ENCODE data around the gene CCL13.

The CCL13 gene

GRCh38 chr17:34361478-34362061 is 5.3 kb downstream of the CCL13 start:
- no peak overlapping the region for H3K4me3 ChIP-seq (ENCODE audit: insufficient read length, low read depth)
- H3K27me3 ChIP-seq (ENCODE audit: insufficient read depth, insufficient read length) = no peaks in the 10 kb centered on the region
- no peak overlapping the region for H3K9ac ChIP-seq (ENCODE audit: insufficient read length, low read depth)
- TF ChIP-seq SUZ12 (IDR thresholded peaks at IDR 0.05; ENCODE audit: extremely low read depth, insufficient read depth, insufficient read length) (no peak), YY1 (IDR thresholded peaks at IDR 0.05; ENCODE audit: insufficient read depth, insufficient read length) (no peak), ZNF274 (IDR thresholded peaks at IDR 0.05; ENCODE audit: low read depth, low read length) (no peak)
- DNase-seq (ENCODE audit: low read depth, low spot score) = peak; percentile 85
- H3K4me1 ChIP-seq (ENCODE audit: insufficient read depth, insufficient read length) = no peaks in the 10 kb centered on the region
- no peaks in the 10 kb centered on the region for H3K9me3 ChIP-seq (ENCODE audit: insufficient read depth, low read length)
- no peaks in the 10 kb centered on the region for H3K36me3 ChIP-seq (ENCODE audit: insufficient read depth, insufficient read length, low read length)

- H3K4me1 ChIP-seq (ENCODE audit: insufficient read depth, insufficient read length) = no peaks in the 10 kb centered on the region
- TF ChIP-seq SUZ12 (IDR thresholded peaks at IDR 0.05; ENCODE audit: extremely low read depth, insufficient read depth, insufficient read length) = no peak
- TF ChIP-seq YY1 (IDR thresholded peaks at IDR 0.05; ENCODE audit: insufficient read depth, insufficient read length) = no peak
- TF ChIP-seq ZNF274 (IDR thresholded peaks at IDR 0.05; ENCODE audit: low read depth, low read length) = no peak
- H3K4me3 ChIP-seq (ENCODE audit: insufficient read length, low read depth) = no peak within 1 kb of the TSS
- no peaks in the 10 kb centered on the region for H3K27me3 ChIP-seq (ENCODE audit: insufficient read depth, insufficient read length)
- DNase-seq (ENCODE audit: low read depth, low spot score) = no peak
- H3K9me3 ChIP-seq (ENCODE audit: insufficient read depth, low read length) = no peaks in the 10 kb centered on the region
- no peak within 1 kb of the TSS for H3K9ac ChIP-seq (ENCODE audit: insufficient read length, low read depth)
- H3K36me3 ChIP-seq (ENCODE audit: insufficient read depth, insufficient read length, low read length) = no peaks in the 10 kb centered on the region
These were observed 6.9 kb downstream of the CCL13 start, which contains the start of gene CCL1 for GRCh38 chr17:34363183-34363661. TSS of gene CCL1 (minus strand) at chr17:34363233. CDS start at chr17:34363161, 72 bp downstream.

GRCh38 chr17:34364751-34365150 is 8.5 kb downstream of the CCL13 start:
- no peak for TF ChIP-seq ZNF274 (IDR thresholded peaks at IDR 0.05; ENCODE audit: low read depth, low read length)
- TF ChIP-seq YY1 (IDR thresholded peaks at IDR 0.05; ENCODE audit: insufficient read depth, insufficient read length) = no peak
- TF ChIP-seq SUZ12 (IDR thresholded peaks at IDR 0.05; ENCODE audit: extremely low read depth, insufficient read depth, insufficient read length) = no peak
- no peaks in the 10 kb centered on the region for H3K9me3 ChIP-seq (ENCODE audit: insufficient read depth, low read length)
- H3K4me3 ChIP-seq (ENCODE audit: insufficient read length, low read depth) = no peak overlapping the region
- no peak for DNase-seq (ENCODE audit: low read depth, low spot score)
- H3K4me1 ChIP-seq (ENCODE audit: insufficient read depth, insufficient read length) = no peaks in the 10 kb centered on the region
- H3K9ac ChIP-seq (ENCODE audit: insufficient read length, low read depth) = no peak overlapping the region
- H3K27me3 ChIP-seq (ENCODE audit: insufficient read depth, insufficient read length) = no peaks in the 10 kb centered on the region
- H3K36me3 ChIP-seq (ENCODE audit: insufficient read depth, insufficient read length, low read length) = no peaks in the 10 kb centered on the region

- no peak for DNase-seq (ENCODE audit: low read depth, low spot score)
- no peak overlapping the region for H3K9ac ChIP-seq (ENCODE audit: insufficient read length, low read depth)
- TF ChIP-seq ZNF274 (IDR thresholded peaks at IDR 0.05; ENCODE audit: low read depth, low read length) (no peak), YY1 (IDR thresholded peaks at IDR 0.05; ENCODE audit: insufficient read depth, insufficient read length) (no peak), SUZ12 (IDR thresholded peaks at IDR 0.05; ENCODE audit: extremely low read depth, insufficient read depth, insufficient read length) (no peak)
- no peaks in the 10 kb centered on the region for H3K36me3 ChIP-seq (ENCODE audit: insufficient read depth, insufficient read length, low read length)
- no peaks in the 10 kb centered on the region for H3K27me3 ChIP-seq (ENCODE audit: insufficient read depth, insufficient read length)
- H3K4me1 ChIP-seq (ENCODE audit: insufficient read depth, insufficient read length) = no peaks in the 10 kb centered on the region
- H3K4me3 ChIP-seq (ENCODE audit: insufficient read length, low read depth) = no peak overlapping the region
- H3K9me3 ChIP-seq (ENCODE audit: insufficient read depth, low read length) = no peaks in the 10 kb centered on the region
These were observed 9.1 kb downstream of the CCL13 start for GRCh38 chr17:34365340-34365739.

- no peaks in the 10 kb centered on the region for H3K4me1 ChIP-seq (ENCODE audit: insufficient read depth, insufficient read length)
- no peaks in the 10 kb centered on the region for H3K9me3 ChIP-seq (ENCODE audit: insufficient read depth, low read length)
- no peak for DNase-seq (ENCODE audit: low read depth, low spot score)
- no peaks in the 10 kb centered on the region for H3K36me3 ChIP-seq (ENCODE audit: insufficient read depth, insufficient read length, low read length)
- no peaks in the 10 kb centered on the region for H3K27me3 ChIP-seq (ENCODE audit: insufficient read depth, insufficient read length)
- H3K9ac ChIP-seq (ENCODE audit: insufficient read length, low read depth) = no peak overlapping the region
- H3K4me3 ChIP-seq (ENCODE audit: insufficient read length, low read depth) = no peak overlapping the region
- no peak for TF ChIP-seq ZNF274 (IDR thresholded peaks at IDR 0.05; ENCODE audit: low read depth, low read length)
- no peak for TF ChIP-seq YY1 (IDR thresholded peaks at IDR 0.05; ENCODE audit: insufficient read depth, insufficient read length)
- TF ChIP-seq SUZ12 (IDR thresholded peaks at IDR 0.05; ENCODE audit: extremely low read depth, insufficient read depth, insufficient read length) = no peak
These were observed 9.7 kb downstream of the CCL13 start for GRCh38 chr17:34366010-34366409.

GRCh38 chr17:34366529-34367107 is 10.3 kb downstream of the CCL13 start:
- Histone ChIP-seq H3K36me3 (ENCODE audit: insufficient read depth, insufficient read length, low read length) (no peaks in the 10 kb centered on the region), H3K4me1 (ENCODE audit: insufficient read depth, insufficient read length) (peaks cover 2% of the 10 kb centered on the region), H3K4me3 (ENCODE audit: insufficient read length, low read depth) (no peak overlapping the region), H3K9me3 (ENCODE audit: insufficient read depth, low read length) (no peaks in the 10 kb centered on the region), H3K9ac (ENCODE audit: insufficient read length, low read depth) (no peak overlapping the region), H3K27me3 (ENCODE audit: insufficient read depth, insufficient read length) (no peaks in the 10 kb centered on the region)
- DNase-seq (ENCODE audit: low read depth, low spot score) = no peak
- TF ChIP-seq SUZ12 (IDR thresholded peaks at IDR 0.05; ENCODE audit: extremely low read depth, insufficient read depth, insufficient read length) = no peak
- TF ChIP-seq ZNF274 (IDR thresholded peaks at IDR 0.05; ENCODE audit: low read depth, low read length) = no peak
- TF ChIP-seq YY1 (IDR thresholded peaks at IDR 0.05; ENCODE audit: insufficient read depth, insufficient read length) = no peak

GRCh38 chr17:34367486-34368195 is 11.4 kb downstream of the CCL13 start:
- H3K36me3 ChIP-seq (ENCODE audit: insufficient read depth, insufficient read length, low read length) = no peaks in the 10 kb centered on the region
- H3K4me3 ChIP-seq (ENCODE audit: insufficient read length, low read depth) = no peak overlapping the region
- TF ChIP-seq SUZ12 (IDR thresholded peaks at IDR 0.05; ENCODE audit: extremely low read depth, insufficient read depth, insufficient read length) (no peak), ZNF274 (IDR thresholded peaks at IDR 0.05; ENCODE audit: low read depth, low read length) (no peak), YY1 (IDR thresholded peaks at IDR 0.05; ENCODE audit: insufficient read depth, insufficient read length) (no peak)
- DNase-seq (ENCODE audit: low read depth, low spot score) = no peak
- peaks cover 2% of the 10 kb centered on the region for H3K4me1 ChIP-seq (ENCODE audit: insufficient read depth, insufficient read length)
- H3K9me3 ChIP-seq (ENCODE audit: insufficient read depth, low read length) = no peaks in the 10 kb centered on the region
- no peak overlapping the region for H3K9ac ChIP-seq (ENCODE audit: insufficient read length, low read depth)
- no peaks in the 10 kb centered on the region for H3K27me3 ChIP-seq (ENCODE audit: insufficient read depth, insufficient read length)

Measured in NT2/D1 (cell line).